IPS-NIHi11 (cell line): ENCODE data around the gene CCDC102A.
A peak's percentile ranks its signal among the peaks of the same experiment; 100 is the strongest.
"Not testable (repeated sequence)": the region's sequence is repeated elsewhere in the genome, so short reads cannot be mapped to it uniquely, and the experiment has no call there.

Experiments used
- DNase-seq: peaks from one replicate; pipeline ENCODE4 v3.0.0; 2012; ENCODE audit warnings: mixed read lengths, low spot score

The CCDC102A gene

DNA sequence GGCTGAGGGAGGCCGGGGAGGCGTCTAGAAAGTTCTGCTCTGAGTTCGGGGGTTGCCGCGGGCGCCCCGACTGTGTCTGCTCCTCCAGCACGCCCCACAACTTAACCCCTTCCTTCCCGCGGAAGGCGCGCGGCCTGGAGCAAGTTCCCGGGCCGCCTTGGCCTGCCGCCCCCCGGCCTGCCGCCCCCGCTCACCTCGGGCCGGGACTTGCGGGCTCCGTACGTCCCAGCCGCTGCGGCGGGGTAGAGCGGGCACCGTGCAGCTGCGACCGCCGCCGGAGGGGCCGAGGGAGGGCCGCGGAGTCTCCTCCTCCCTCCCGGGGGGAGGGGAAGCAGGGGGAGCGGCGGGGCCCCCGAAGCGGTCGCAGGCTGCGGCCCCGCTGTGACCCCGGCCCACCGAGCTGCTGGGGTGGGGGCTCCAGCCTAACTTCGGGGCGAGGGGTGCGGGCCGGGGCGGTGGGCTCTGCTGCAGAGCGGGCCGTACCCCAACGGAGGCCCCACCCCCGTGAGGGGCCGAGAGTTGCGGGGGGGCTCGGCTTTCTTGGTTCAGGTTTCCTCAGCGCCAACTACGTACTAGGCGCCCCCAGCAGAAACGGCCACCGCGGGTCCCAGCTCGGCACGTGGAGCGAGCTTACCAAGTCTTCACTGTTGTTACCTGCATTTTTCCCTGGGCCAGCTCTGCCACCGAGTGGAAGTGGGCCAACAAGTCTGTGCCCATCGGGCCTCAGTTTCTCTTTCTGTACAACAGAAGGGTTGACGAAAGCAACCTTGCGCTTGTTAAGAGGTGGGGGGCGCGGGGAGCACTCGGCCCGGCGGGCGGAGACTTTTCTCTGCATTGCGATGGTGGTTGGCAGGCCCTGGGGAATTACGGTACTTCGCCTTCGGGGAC lies at the start of gene CCDC102A:
Gene CCDC102A, minus strand, starts transcription at position 266 of the 888 bp plus-strand sequence. CDS start 7,394 bp downstream, outside the sequence.
- peak; percentile 75 for DNase-seq

DNA sequence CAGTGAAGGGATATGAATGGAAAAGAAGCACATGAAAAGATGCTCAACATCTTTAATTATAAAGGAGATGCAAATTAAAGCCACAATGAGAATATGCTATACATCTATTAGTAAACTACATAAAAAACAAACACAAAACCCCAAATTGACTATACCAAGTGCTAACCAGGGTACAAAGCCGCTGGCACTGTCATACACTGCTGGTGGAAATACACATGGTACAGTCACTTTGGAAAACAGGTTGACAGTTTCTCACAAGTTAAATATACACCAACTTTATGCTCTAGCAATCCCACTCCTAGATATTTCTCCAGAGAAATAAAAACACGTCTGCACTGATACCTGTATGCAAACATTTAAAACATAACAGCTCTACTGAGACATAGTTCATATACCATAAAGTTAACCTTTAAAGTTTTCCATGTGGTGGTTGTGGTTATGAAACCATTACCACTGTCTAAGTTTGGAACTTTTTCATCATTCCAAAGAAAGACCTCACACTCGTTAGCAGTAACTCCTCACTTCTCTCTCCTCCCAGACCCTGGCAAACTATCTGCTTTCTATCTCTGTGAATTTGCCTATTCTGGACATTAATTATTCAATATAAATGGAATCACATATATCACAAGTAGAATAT lies 48.8 kb upstream of the CCDC102A start:
- no peak for DNase-seq

DNA sequence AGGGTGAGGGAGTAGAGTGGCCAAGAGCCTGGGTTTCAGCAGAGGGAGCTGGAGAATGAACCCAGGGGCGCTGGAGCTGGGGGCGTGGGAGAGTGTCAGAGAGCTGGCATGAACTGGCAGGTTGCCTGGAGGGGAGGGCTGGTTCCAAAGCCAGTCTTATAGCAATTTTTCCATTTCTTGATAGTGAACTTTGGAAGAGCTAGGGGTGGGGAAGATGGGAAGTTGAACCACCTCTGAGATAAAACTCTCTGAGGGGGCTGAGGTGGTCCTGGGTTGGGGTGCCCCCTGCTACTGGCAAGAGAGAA lies 42.9 kb upstream of the CCDC102A start:
- no peak for DNase-seq

DNA sequence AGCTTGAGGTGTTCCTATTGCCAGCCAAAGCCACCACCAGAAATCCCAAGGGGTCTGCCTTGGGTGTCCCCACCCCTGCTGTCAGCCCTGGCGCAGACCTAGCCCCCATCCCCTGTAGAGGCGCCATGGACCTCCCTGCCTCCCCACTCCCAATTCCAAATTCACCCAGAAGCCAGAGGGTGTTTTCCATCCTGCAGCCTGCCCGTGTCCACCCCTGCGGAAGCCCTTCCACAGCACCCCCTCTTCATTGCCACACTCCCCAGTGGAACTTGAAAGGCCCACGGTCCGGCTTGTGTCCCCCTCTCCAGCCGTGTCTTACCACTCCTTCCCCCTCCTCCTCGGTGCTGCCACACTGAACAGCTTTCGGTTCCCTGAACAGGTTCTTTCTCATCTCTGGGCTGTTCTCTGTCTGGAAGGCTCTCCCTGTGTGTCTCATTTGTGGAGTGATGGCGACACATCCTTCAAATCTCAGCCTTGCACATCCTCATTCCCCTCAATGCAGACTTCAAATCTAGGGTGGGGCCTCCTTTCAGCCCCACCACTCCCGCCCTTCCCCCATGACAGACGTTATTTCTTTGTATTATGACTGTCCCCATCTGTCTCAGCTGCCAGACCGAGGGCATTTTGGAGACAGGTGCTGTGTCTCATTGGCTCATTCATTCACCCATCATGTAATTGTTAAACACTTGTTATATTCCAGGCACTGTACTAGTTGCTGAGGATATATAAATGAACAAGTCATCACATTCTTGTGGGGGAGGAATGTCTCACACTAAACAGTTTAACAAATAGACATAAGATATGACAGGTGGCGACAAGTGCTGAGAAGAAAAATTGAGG lies 42.4 kb upstream of the CCDC102A start:
- DNase-seq = no peak

DNA sequence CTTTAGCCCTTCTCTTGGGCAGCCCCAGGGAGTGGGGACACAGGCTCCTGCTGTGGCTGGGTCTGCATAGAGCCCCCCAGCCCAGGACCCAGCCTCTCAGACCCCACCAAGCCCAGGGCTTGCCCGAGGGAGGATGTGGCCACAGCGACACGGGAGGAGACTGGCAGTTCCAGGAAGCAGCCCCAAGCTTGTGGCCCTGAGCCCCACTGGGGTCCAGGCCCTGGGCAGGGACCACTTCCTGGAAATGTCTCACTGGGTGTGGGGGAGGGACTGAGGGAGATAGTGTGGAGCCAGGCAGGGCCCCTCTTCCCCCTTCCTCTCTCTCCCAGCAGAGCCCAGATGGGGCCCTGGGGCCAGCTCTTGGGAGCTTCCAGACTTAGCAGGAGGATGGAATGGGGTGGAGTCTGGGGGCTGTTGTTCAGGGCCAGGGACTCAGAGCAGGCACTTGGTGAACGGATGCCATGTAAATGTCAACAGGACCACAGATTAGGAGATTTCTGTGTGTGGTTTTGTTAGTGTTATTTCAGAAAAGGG lies 41.4 kb upstream of the CCDC102A start:
- no peak for DNase-seq

DNA sequence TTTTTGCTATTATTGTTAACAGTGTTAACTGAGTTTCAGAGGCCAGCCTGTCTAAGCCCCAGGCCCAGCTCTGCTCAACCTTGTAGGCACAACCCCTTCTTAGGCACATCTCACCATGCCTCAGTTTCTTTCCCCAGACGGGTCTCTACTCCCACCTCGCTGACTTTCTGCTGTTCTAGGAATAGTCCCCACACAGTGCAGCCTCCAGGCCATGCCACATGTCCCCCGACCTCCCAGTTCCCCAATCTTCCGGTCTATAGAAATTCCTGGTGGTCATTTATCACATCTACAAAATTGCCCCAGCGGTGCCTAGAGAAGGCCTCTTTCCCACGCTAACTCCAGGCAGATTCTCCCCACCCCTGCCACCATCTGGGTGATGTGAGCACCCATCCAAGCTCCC lies 40.8 kb upstream of the CCDC102A start:
- no peak for DNase-seq

DNA sequence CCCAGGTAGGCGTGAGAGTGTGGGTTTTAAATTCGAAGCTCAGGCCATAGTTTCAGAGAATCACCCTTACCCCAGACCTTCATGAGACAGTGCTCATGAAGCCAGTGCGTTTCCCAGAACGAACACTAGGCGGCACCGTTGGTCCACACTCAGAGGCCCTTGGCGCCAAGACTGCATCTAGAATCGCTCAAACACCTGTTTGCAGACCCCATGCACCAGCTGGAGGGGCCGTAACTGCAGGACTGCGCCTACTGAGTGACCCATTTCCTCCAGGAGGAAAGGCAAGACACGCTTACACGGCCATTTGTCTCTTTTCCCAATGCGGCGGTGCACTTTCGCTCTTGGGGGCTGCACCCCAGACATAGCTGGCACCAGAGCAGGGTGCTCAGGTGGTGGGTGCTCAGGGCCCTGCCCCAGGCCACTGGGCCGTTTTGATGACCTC lies 40.1 kb upstream of the CCDC102A start:
- peak; percentile 87 for DNase-seq

DNA sequence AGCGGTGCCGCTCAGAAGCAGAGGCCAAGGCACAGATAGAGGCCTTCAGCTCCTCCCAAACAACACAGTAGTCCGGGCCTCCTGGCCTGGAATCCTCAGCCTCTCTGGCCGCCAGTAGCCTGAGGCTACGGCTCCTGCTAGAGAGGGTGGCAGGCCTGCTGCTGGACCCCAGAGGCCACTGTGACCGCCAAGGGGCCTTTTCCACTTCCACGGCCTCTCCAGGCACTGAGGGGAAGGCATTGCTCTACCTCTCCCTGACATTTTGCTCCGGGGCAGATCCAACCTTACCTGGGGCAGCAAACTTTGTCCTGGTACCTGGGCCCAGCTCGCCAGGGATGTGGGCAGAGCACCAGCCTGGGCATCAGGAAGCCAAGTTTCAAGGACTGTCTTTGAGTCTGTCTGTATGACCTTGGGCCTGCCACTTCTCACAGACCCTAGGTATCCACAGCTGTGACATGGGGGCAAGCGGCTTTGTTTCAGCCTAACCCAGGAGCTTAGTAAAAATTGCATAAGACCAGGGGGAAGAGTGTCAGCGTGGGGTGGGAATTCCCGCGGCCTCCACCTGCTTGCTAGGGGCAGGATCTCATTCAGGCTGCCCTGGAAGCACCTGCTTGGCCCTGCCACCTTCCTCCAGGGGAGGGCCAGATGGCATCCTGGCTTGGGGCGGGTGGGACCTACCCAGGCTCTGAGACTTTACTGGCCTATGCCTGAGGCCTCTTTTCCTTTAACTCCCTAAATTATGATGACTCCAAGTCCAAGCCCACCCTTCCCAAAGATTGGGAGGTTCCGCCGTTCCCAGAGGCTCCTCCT lies 39.3 kb upstream of the CCDC102A start:
- DNase-seq = no peak

DNA sequence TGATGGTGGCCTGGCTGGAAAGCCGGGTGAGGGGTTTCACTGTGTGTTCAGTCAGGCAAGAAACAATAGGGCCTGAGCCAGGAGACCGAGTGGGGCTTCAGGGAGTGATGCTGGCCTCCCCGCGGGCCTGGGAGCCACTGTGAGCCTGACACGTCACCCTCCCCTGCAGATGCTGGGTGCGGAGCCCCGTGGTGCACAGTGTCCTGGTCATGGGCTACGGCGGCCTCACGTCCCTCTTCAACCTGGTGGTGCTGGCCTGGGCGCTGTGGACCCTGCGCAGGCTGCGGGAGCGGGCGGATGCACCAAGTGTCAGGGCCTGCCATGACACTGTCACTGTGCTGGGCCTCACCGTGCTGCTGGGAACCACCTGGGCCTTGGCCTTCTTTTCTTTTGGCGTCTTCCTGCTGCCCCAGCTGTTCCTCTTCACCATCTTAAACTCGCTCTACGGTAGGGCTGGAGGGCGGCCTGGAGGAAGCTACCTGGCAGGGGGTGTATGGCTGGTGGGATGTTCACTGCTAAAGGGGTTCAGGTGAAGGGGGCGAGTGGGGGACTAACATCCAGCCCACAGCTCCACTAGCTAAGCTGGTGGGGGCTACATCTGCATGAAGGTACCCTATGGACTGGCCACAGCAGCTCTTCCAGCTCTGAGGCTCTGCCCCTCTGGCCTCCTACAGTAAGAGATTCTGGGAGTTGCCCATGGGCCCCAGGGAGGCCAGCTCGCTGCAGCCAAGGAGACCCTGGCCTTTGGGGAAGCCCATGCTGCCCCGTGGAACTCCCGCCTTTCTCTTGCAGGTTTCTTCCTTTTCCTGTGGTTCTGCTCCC lies 38.5 kb upstream of the CCDC102A start:
- DNase-seq = no peak

DNA sequence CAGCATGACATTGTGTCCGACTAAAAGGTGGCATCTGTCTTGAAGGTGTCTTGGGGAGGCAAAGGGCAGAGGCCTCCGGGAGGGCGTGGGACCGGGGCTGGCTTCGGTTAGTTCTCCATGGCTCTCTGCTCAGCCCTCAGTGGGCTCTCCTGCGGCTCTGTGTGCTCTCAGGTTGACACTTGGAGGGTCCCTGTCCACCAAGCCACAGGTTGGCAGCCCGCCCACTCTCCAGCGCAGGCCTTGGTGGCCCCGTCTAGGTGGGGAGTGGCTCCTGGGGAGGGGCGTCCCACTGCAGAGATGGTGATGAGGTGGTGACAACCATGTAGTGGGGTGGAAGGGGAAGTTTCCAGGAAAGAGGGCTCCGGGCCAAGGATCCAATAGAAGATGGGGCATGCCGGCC lies 37.7 kb upstream of the CCDC102A start:
- no peak for DNase-seq

DNA sequence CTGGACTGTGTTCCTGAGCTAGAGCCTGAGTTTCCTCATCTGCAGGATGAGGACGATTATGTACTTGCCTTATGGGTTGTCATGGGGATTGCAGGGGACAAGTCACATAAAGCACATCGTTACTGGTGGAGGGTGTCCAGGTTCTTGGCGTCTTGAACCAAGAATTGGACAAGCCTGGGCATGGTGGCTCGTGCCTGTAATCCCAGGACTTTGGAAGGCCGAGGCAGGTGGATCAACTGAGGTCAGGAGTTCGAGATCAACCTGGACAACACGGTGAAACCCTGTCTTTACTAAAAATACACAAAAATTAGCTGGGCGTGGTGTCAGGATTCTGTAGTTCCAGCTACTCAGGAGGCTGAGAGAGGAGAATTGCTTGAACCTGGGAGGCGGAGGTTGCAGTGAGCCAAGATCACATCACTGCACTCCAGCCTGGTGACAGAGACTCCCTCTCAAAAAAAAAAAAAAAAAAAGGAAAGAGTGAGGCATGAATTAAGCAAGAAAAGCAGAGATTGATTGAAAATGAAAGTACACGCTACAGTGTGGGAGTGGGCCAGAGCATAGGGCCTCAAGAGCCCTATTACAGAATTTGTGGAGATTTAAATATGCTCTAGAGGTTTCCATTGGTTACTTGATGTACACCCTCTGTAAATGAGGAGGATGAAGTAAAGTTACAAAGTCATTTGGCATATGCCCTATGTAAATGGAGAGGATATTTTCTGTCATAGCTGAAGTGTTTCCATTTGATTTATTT lies 36.8 kb upstream of the CCDC102A start:
- DNase-seq = no peak

DNA sequence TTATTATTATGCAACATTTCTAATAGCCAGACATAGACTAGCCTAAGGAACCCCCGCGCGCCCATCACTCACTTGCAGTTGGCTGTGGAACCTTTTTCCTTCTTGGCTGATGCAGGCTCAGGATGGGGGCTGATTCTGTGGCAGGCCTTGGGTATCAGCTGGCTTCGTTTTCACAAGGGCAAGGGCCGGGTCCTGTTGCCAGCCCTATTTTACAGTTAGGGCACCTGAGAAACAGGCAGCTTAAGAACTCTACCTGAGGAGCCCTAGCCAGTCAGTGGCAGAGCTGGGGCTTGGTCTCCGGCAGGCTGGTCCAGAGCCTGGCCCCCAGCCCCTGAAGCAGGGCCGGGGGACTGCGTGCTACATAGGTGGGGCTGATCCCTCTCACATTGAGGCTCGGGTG lies 34.7 kb upstream of the CCDC102A start:
- no peak for DNase-seq

DNA sequence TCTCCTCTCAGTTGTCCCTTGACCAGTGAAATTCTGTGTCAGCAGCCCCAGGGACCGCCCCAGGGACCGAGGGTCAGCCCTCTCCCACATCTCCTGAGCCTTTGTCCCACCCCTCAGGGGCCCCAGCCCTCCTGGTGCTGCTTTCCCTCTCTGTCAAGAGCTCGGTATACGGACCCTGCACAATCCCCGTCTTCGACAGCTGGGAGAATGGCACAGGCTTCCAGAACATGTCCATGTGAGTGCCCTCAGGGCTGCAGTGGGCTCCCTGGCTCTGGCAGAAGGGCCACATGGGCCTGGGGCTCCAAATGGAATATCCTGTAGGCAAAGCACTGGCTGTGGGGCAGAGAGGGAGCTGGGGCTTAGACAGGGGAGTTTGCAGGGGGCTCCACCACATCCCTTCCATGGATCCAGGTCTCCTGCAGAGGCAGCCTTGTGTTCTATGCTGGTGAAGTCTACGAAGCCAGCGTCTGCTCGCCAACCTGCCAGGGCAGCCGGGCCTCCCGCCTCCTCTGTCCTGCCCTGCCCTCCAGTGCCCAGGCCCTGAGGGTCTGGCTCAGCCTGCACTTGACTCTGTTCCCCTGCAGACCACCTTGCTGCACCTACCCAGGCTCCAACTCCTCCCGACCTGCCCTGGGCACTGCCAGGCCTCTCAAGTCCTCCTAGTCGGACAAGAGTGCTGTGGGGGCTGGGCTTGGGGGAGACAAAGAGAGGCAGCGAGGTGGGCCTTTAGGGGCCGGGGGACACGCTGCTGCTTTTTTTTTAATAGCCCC lies 34.1 kb upstream of the CCDC102A start:
- DNase-seq = no peak

DNA sequence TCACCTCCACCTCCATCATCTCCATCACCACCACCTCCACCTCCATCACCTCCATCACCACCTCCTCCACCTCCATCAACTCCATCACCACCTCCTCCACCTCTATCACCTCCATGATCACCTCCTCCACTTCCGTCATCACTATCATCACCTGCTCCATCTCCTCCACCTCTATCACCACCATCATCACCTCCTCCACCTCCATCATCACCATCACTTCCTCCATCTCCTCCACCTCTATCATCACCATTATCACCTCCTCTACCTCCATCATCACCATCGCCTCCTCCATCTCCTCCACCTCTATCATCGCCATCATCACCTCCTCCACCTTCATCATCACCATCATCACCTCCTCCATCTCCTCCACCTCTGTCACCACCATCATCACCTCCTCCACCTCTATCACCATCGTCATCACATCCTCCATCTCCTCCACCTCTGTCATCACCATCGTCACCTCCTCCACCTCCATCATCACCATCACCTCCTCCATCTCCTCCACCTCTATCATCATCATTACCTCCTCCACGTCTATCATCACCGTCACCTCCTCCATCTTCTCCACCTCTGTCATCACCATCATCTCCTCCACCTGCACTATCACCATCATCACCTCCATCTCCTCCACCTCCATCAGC lies 33.1 kb upstream of the CCDC102A start:
- DNase-seq = no peak

DNA sequence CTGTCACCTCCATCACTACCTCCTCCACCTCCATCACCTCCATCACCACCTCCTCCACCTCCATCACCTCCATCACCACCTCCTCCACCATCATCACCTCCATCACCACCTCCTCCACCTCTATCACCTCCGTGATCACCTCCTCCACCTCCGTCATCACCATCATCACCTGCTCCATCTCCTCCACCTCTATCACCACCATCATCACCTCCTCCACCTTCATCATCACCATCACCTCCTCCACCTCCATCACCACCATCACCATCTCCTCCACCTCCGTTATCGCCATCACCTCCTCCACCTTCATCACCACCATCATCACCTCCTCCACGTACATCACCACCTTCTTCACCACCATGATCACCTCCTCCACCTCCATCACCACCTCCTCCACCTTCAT lies 32.4 kb upstream of the CCDC102A start:
- not testable (repeated sequence) for DNase-seq

DNA sequence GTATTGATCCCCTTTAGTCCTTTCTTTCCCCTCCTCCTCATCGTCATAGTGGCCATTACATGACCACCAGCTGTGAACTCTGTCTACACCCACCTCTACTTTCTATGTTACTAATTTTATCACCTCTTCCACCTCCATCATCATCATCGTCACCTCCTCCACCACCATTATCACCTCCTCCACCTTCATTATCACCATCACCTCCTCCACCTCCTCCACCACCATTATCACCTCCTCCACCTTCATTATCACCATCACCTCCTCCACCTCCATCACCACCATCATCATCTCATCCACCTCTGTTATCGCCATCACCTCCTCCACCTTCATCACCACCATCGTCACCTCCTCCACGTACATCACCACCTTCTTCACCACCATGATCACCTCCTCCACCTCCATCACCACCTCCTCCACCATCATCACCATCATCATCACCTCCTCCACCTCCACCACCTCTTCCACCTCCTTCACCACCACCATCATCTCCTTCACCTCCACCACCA lies 31.9 kb upstream of the CCDC102A start:
- DNase-seq = no peak

DNA sequence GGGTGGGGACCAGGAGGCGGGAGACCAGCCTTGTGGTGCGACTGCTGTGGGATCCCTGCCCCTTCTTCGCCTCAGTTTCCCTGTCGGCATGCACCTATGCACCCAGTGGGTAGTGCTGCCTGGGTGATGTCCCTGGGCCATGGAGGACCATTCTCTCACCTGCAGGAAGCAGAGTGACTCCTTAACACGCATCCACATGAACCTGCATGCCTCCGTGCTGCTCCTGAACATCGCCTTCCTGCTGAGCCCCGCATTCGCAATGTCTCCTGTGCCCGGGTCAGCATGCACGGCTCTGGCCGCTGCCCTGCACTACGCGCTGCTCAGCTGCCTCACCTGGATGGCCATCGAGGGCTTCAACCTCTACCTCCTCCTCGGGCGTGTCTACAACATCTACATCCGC lies 31.3 kb upstream of the CCDC102A start:
- DNase-seq = no peak

DNA sequence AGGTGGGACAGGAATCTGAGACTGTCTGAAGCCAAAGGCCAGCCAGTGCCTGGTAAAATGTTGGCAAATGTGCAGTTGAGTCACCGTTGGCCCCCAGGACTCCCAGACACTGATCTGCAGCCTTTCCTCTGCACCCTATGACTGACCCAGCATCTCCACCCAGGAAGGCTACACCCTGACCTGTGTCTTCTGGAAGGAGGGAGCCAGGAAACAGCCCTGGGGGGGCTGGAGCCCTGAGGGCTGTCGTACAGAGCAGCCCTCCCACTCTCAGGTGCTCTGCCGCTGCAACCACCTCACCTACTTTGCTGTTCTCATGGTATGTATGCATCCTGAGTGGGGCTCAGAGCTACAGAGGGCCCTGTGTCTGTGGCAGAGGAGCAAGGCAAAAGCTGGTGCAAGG lies 30.1 kb upstream of the CCDC102A start:
- no peak for DNase-seq
